Measurements from ENCODE around the gene DNAJC5. TPM values are rescaled to one million over a fixed set of nuclear protein-coding genes. Genes with fewer than 3 reads are reported as not detected.
A peak's percentile ranks its signal among the peaks of the same experiment; 100 is the strongest.
"Not testable (repeated sequence)": the region's sequence is repeated elsewhere in the genome, so short reads cannot be mapped to it uniquely, and the experiment has no call there.

Gene DNAJC5
- total RNA-seq, 1 donor from 2014 or later = 44.2 TPM

- TF ChIP-seq CTCF (IDR thresholded peaks at IDR 0.05) = no peak
- Mint-ChIP-seq H3K27ac (ENCODE audit: unreplicated experiment) (no peak overlapping the region), H3K4me3 (ENCODE audit: unreplicated experiment) (no peak overlapping the region), H3K36me3 (ENCODE audit: low read depth) (peaks cover 28% of the 10 kb centered on the region), H3K27me3 (ENCODE audit: low read depth) (no peaks in the 10 kb centered on the region), H3K4me1 (ENCODE audit: low read depth) (peaks cover 4% of the 10 kb centered on the region), H3K9me3 (ENCODE audit: low read depth) (no peaks in the 10 kb centered on the region)
- DNase-seq (ENCODE audit: low spot score) = no peak
Measured at GRCh38 chr20:63877755-63878470, 17.0 kb upstream of the DNAJC5 start.

GRCh38 chr20:63878899-63879663 is 15.8 kb upstream of the DNAJC5 start:
- no peak for TF ChIP-seq CTCF (IDR thresholded peaks at IDR 0.05)
- Mint-ChIP-seq H3K9me3 (ENCODE audit: low read depth) (no peaks in the 10 kb centered on the region), H3K36me3 (ENCODE audit: low read depth) (peaks cover 26% of the 10 kb centered on the region), H3K4me3 (ENCODE audit: unreplicated experiment) (no peak overlapping the region), H3K4me1 (ENCODE audit: low read depth) (no peaks in the 10 kb centered on the region), H3K27me3 (ENCODE audit: low read depth) (no peaks in the 10 kb centered on the region), H3K27ac (ENCODE audit: unreplicated experiment) (no peak overlapping the region)
- no peak for DNase-seq (ENCODE audit: low spot score)

- not testable (repeated sequence) for H3K4me1 Mint-ChIP-seq (ENCODE audit: low read depth); DNase-seq (ENCODE audit: low spot score); H3K27ac Mint-ChIP-seq (ENCODE audit: unreplicated experiment); H3K9me3 Mint-ChIP-seq (ENCODE audit: low read depth); H3K4me3 Mint-ChIP-seq (ENCODE audit: unreplicated experiment); H3K27me3 Mint-ChIP-seq (ENCODE audit: low read depth)
- H3K36me3 Mint-ChIP-seq (ENCODE audit: low read depth) = peaks cover 19% of the 10 kb centered on the region
Measured at GRCh38 chr20:63880901-63881300, 14.0 kb upstream of the DNAJC5 start.

- Mint-ChIP-seq H3K36me3 (ENCODE audit: low read depth) (peaks cover 15% of the 10 kb centered on the region), H3K9me3 (ENCODE audit: low read depth) (no peaks in the 10 kb centered on the region), H3K4me1 (ENCODE audit: low read depth) (no peaks in the 10 kb centered on the region), H3K27ac (ENCODE audit: unreplicated experiment) (no peak overlapping the region), H3K27me3 (ENCODE audit: low read depth) (no peaks in the 10 kb centered on the region), H3K4me3 (ENCODE audit: unreplicated experiment) (no peak overlapping the region)
- no peak for TF ChIP-seq CTCF (IDR thresholded peaks at IDR 0.05)
- DNase-seq (ENCODE audit: low spot score) = no peak
Measured at GRCh38 chr20:63881451-63882226, 13.3 kb upstream of the DNAJC5 start.

GRCh38 chr20:63882257-63883200 is 12.4 kb upstream of the DNAJC5 start:
- H3K27me3 Mint-ChIP-seq (ENCODE audit: low read depth) = no peaks in the 10 kb centered on the region
- H3K4me1 Mint-ChIP-seq (ENCODE audit: low read depth) = no peaks in the 10 kb centered on the region
- H3K9me3 Mint-ChIP-seq (ENCODE audit: low read depth) = no peaks in the 10 kb centered on the region
- H3K36me3 Mint-ChIP-seq (ENCODE audit: low read depth) = peaks cover 17% of the 10 kb centered on the region
- H3K27ac Mint-ChIP-seq (ENCODE audit: unreplicated experiment) = peak overlapping the region; percentile 27
- no peak for DNase-seq (ENCODE audit: low spot score)
- H3K4me3 Mint-ChIP-seq (ENCODE audit: unreplicated experiment) = no peak overlapping the region
- no peak for TF ChIP-seq CTCF (IDR thresholded peaks at IDR 0.05)
